ENCODE measurements around the gene ROBO2. TPM values are rescaled to one million over a fixed set of nuclear protein-coding genes. Genes with fewer than 3 reads are reported as not detected.

Gene ROBO2
- total and polyA plus RNA-seq, 2 experiments from 2014 or later, result 1.2 to 14.3 TPM

- no peak for TF ChIP-seq EZH2phosphoT487 (IDR thresholded peaks at IDR 0.05; ENCODE audit: low read depth, severe bottlenecking, unreplicated experiment)
- no peaks in the 10 kb centered on the region for H3K79me2 ChIP-seq
These were observed 241.8 kb downstream of the ROBO2 start for GRCh38 chr3:77281721-77282120.

GRCh38 chr3:77283108-77283507 is 243.2 kb downstream of the ROBO2 start:
- 91% methylated on average over 4 of the region's 4 CpGs for WGBS (ENCODE audit: low lambda C conversion rate, missing lambda C conversion rate)
- Histone ChIP-seq H3K9me2 (replicated peaks; ENCODE audit: insufficient read depth) (no peaks in the 10 kb centered on the region), H2AFZ (no peak overlapping the region), H3K4me3 (no peak overlapping the region), H3K36me3 (replicated peaks; ENCODE audit: insufficient read depth, low read depth) (no peaks in the 10 kb centered on the region), H3K4me1 (ENCODE audit: insufficient read depth) (no peaks in the 10 kb centered on the region), H3K4me2 (no peak overlapping the region), H3K79me2 (no peaks in the 10 kb centered on the region), H3K27ac (no peak overlapping the region), H3K9me3 (ENCODE audit: low read depth) (no peaks in the 10 kb centered on the region), H3K27me3 (no peaks in the 10 kb centered on the region), H4K20me1 (ENCODE audit: insufficient read depth, poor library complexity, severe bottlenecking) (no peaks in the 10 kb centered on the region)
- DNase-seq (ENCODE audit: low spot score), result no peak
- TF ChIP-seq EZH2 (IDR thresholded peaks at IDR 0.05; ENCODE audit: borderline replicate concordance), result no peak
- TF ChIP-seq CTCF (IDR thresholded peaks at IDR 0.05; ENCODE audit: poor library complexity), result no peak
- TF ChIP-seq EZH2phosphoT487 (IDR thresholded peaks at IDR 0.05; ENCODE audit: low read depth, severe bottlenecking, unreplicated experiment), result no peak

More at GRCh38 chr3:77281721-77282120, 241.8 kb downstream of the ROBO2 start:
- 71% methylated on average over 8 of the region's 8 CpGs for WGBS (ENCODE audit: low lambda C conversion rate, missing lambda C conversion rate)
- Histone ChIP-seq H2AFZ (no peak overlapping the region), H3K27ac (no peak overlapping the region), H4K20me1 (ENCODE audit: insufficient read depth, poor library complexity, severe bottlenecking) (no peaks in the 10 kb centered on the region), H3K4me2 (no peak overlapping the region), H3K27me3 (no peaks in the 10 kb centered on the region), H3K36me3 (replicated peaks; ENCODE audit: insufficient read depth, low read depth) (no peaks in the 10 kb centered on the region), H3K4me1 (ENCODE audit: insufficient read depth) (no peaks in the 10 kb centered on the region), H3K9me2 (replicated peaks; ENCODE audit: insufficient read depth) (no peaks in the 10 kb centered on the region), H3K4me3 (no peak overlapping the region), H3K9me3 (ENCODE audit: low read depth) (no peaks in the 10 kb centered on the region)
- no peak for DNase-seq (ENCODE audit: low spot score)

DNA sequence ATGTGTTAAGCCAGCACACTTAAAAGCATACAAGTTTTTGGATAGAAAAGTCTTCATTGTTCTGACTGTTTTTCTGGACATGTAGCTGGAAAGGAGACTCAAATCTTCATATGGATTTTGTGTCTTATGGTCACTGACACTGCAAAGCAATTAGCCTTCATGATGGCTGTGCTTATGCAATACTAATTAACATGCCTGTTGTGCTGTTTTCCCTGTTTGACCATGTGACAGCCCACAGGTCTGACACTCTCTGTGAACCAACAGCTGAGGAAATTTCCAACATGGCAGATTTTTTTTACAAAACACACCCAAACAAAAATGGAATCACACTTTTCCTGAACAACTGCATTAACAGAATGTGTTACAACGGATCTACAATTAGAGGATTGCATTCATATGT is 248.4 kb downstream of the ROBO2 start:
- no peak overlapping the region for H2AFZ ChIP-seq
- H4K20me1 ChIP-seq (ENCODE audit: insufficient read depth, poor library complexity, severe bottlenecking), result no peaks in the 10 kb centered on the region
- H3K9me3 ChIP-seq (ENCODE audit: low read depth), result no peaks in the 10 kb centered on the region
- H3K4me3 ChIP-seq, result no peak overlapping the region
- H3K9me2 ChIP-seq (replicated peaks; ENCODE audit: insufficient read depth), result no peaks in the 10 kb centered on the region
- H3K79me2 ChIP-seq, result no peaks in the 10 kb centered on the region
- 94% methylated on average over 1 of the region's 1 CpG for WGBS (ENCODE audit: low lambda C conversion rate, missing lambda C conversion rate)
- H3K36me3 ChIP-seq (replicated peaks; ENCODE audit: insufficient read depth, low read depth), result no peaks in the 10 kb centered on the region
- H3K4me1 ChIP-seq (ENCODE audit: insufficient read depth), result no peaks in the 10 kb centered on the region
- no peaks in the 10 kb centered on the region for H3K27me3 ChIP-seq
- TF ChIP-seq CTCF (IDR thresholded peaks at IDR 0.05; ENCODE audit: poor library complexity) (no peak), EZH2 (IDR thresholded peaks at IDR 0.05; ENCODE audit: borderline replicate concordance) (no peak), EZH2phosphoT487 (IDR thresholded peaks at IDR 0.05; ENCODE audit: low read depth, severe bottlenecking, unreplicated experiment) (no peak)
- H3K27ac ChIP-seq, result no peak overlapping the region
- no peak for DNase-seq (ENCODE audit: low spot score)
- H3K4me2 ChIP-seq, result no peak overlapping the region

GRCh38 chr3:77296527-77296926 is 256.6 kb downstream of the ROBO2 start:
- WGBS (ENCODE audit: low lambda C conversion rate, missing lambda C conversion rate), result 92% methylated on average over 5 of the region's 5 CpGs
- Histone ChIP-seq H3K4me2 (no peak overlapping the region), H3K79me2 (no peaks in the 10 kb centered on the region), H3K36me3 (replicated peaks; ENCODE audit: insufficient read depth, low read depth) (no peaks in the 10 kb centered on the region), H2AFZ (no peak overlapping the region), H3K4me3 (no peak overlapping the region), H4K20me1 (ENCODE audit: insufficient read depth, poor library complexity, severe bottlenecking) (no peaks in the 10 kb centered on the region), H3K4me1 (ENCODE audit: insufficient read depth) (no peaks in the 10 kb centered on the region), H3K9me2 (replicated peaks; ENCODE audit: insufficient read depth) (no peaks in the 10 kb centered on the region), H3K27ac (no peak overlapping the region), H3K27me3 (no peaks in the 10 kb centered on the region), H3K9me3 (ENCODE audit: low read depth) (no peaks in the 10 kb centered on the region)
- TF ChIP-seq CTCF (IDR thresholded peaks at IDR 0.05; ENCODE audit: poor library complexity) (no peak), EZH2phosphoT487 (IDR thresholded peaks at IDR 0.05; ENCODE audit: low read depth, severe bottlenecking, unreplicated experiment) (no peak), EZH2 (IDR thresholded peaks at IDR 0.05; ENCODE audit: borderline replicate concordance) (no peak)
- no peak for DNase-seq (ENCODE audit: low spot score)

All from hepatocyte (in vitro differentiated cells).